ENCODE data around the gene DNAH11. TPM values are rescaled to one million over a fixed set of nuclear protein-coding genes. Genes with fewer than 3 reads are reported as not detected.

DNAH11 gene
- total RNA-seq, 1 donor from 2014 or later: 0.82 TPM

DNA sequence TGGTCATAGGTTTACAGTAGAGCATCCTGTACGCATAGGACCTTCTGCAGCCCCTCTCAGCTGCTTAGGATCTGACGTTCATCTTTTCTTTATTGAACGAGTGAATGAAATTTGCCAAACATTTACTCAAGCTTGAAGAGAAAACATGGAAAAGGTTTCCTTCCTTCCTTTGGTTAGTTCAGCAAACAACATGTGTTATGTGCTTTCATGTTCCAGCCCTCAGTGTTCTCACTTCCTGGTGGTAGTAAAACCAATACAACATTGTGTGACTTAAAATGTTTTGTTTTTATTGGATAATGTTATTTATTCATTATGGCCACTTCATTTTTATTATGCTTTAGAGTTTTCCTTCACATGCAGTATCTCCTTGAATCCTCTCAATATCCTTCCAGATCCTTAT, 404.2 kb downstream of the DNAH11 start:
- FAIRE-seq: no peak
- DNase-seq (ENCODE audit: low spot score in 2 of 2): no peak

- DNase-seq (ENCODE audit: low spot score in 2 of 2): no peak
- no peak for FAIRE-seq
These were observed 405.1 kb downstream of the DNAH11 start for GRCh38 chr7:21947946-21948345.

DNA sequence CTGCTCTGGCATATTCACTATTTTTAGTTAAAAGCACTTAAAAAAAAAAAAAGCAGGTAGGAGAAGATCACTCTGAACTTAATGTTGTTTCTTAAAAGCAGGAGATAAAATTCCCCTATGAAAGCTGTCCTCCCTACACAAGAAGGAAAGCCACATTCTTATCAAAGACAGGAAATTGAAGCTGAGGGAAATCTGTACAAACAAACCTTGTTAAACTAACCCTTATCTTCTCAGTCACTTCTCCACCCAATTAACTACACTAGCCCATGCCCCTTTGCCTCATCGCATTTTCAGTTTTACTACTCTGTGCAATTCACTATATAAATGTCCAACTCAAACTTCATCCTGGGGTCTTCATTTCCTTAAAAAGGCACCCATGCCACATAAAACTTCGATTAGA, 405.5 kb downstream of the DNAH11 start:
- DNase-seq (ENCODE audit: low spot score in 2 of 2) (no peak), FAIRE-seq (no peak)

DNA sequence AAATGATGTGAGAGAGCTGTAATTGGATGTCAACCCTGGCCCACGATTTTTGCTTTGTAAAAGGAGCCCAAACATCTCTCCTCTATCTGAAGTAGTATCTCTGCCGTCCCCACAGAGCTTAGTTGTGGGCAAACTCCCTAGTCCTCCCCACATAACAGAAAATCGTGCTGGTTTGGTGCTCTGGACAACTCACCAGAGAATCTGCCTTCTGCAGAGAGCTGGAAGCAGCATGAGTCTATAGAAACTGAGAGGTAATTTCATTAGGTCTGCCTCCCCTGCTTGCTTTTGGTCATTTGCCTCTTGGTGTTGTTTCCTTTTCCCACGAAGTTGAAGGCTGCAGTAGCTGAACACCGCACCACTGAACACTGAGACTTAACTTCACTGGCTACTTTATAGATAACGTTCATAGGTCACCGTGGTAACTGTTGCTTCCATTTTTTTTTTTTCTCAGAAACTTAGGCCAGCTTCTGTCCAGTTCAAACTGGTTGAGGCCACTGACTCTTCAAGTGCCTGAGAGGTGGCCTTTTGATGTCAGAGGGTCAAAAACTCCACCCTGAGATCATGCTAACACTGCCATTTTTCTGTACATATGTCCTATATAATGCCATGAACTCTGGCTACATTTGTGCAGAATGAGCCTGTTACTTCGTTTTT, 406.2 kb downstream of the DNAH11 start:
- FAIRE-seq (no peak), DNase-seq (ENCODE audit: low spot score in 2 of 2) (no peak)

Other genes with a start within 250 kb of the DNAH11 start
- 74.6 TPM for gene SP4, start 115.0 kb upstream of the DNAH11 start, total RNA-seq

Data from frontal cortex (tissue), 4 donors.